ENCODE data around the gene RBM3. TPM values are rescaled to one million over a fixed set of nuclear protein-coding genes. Genes with fewer than 3 reads are reported as not detected.

Gene RBM3
- total and polyA plus RNA-seq, 10 of the 15 experiments (the other 5 are each of a cell fraction or from before 2014, with no cell fraction given): 170 to 467 (median 259) TPM

DNA sequence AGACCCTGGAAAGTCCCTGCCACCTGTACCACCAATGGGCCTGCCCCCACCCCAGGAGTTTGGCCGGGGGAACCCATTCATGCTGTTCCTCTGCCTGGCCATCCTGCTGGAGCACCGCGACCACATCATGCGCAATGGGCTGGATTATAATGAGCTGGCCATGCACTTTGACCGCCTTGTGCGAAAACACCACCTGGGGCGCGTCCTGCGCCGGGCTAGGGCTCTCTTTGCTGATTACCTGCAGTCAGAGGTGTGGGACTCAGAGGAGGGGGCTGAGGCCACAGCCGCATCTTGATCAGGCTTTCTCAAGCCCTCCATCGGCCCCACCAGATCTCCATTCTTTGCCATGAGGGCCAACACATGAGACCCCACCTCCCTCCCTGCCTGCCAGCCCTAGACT is 13.6 kb upstream of the RBM3 start:
- WGBS (ENCODE audit: insufficient coverage, insufficient replicate concordance, low lambda C conversion rate, missing lambda C conversion rate): 96% methylated on average over 12 of the region's 12 CpGs
- CTCF ChIA-PET: no interaction called here
- no peaks in the 10 kb centered on the region for H3K27me3 ChIP-seq (replicated peaks in 1 of 2; ENCODE audit: control insufficient read depth in 2 of 2, insufficient read depth in 2 of 2, low read length in 1 of 2)
- H3K4me2 ChIP-seq (ENCODE audit: control insufficient read depth, insufficient read depth): no peak overlapping the region
- TF ChIP-seq E2F8 (IDR thresholded peaks at IDR 0.05; ENCODE audit: low read depth, partially characterized antibody) (no peak), ZBTB33 (IDR thresholded peaks at IDR 0.05) (no peak), CHD1 (IDR thresholded peaks at IDR 0.05; ENCODE audit: low read depth, low read length) (no peak), NKRF (conservative IDR thresholded peaks at IDR 0.05) (no peak)
- H3K9me3 ChIP-seq (replicated peaks; ENCODE audit: control insufficient read depth, insufficient read depth, low read length): no peaks in the 10 kb centered on the region; the same call in 2 of the 3 replicates
- SMC1A ChIA-PET (ENCODE audit: uncharacterized antibody, unreplicated experiment): no interaction called here
- no peak overlapping the region for H3K4me3 ChIP-seq
- BruUV-seq (replicated peaks): no TSS peak
- no peak for ATAC-seq
- POLR2A ChIA-PET: no interaction called here
- no peak overlapping the region for H3K27ac ChIP-seq (ENCODE audit: control insufficient read depth, insufficient read depth)
- no peak for DNase-seq (ENCODE audit: low read depth, low spot score)
- RAD21 ChIA-PET (ENCODE audit: unreplicated experiment): no interaction called here
- no peak overlapping the region for H2AFZ ChIP-seq (ENCODE audit: control insufficient read depth, low read depth, low read length)
- no peak overlapping the region for H3K9ac ChIP-seq (ENCODE audit: control insufficient read depth, insufficient read depth, low read length)
- no peak for FAIRE-seq
- H4K20me1 ChIP-seq (ENCODE audit: control insufficient read depth, insufficient read depth): no peaks in the 10 kb centered on the region
- H3K36me3 ChIP-seq (ENCODE audit: control insufficient read depth in 2 of 2, insufficient read depth in 2 of 2, low read length in 1 of 2): peaks cover 0 to 5% of the 10 kb centered on the region in 2 experiments; a peak in 2 of 4 replicates
- H3K79me2 ChIP-seq (ENCODE audit: control insufficient read depth, insufficient read depth, low read length): no peaks in the 10 kb centered on the region
- intact Hi-C loops (cut with micrococcal nuclease; ENCODE audit: unreplicated experiment): no loop called here
- in situ Hi-C loops (cut with MboI): no loop called here
- H3K4me1 ChIP-seq (ENCODE audit: control insufficient read depth, insufficient read depth, low read length): no peaks in the 10 kb centered on the region
